ENCODE measurements around the gene GNPAT. TPM values are rescaled to one million over a fixed set of nuclear protein-coding genes. Genes with fewer than 3 reads are reported as not detected.

GNPAT gene
- total RNA-seq, 1 experiment from 2014 or later: 71.9 TPM

GRCh38 chr1:231219422-231220401 is 21.3 kb upstream of the GNPAT start:
- Histone ChIP-seq H3K9me3 (replicated peaks) (no peaks in the 10 kb centered on the region), H3K4me3 (no peak overlapping the region), H3K4me1 (replicated peaks) (no peaks in the 10 kb centered on the region), H3K27me3 (replicated peaks) (no peaks in the 10 kb centered on the region; the same call in 1 of the 2 replicates), H3K36me3 (peaks cover 17% of the 10 kb centered on the region), H3K27ac (no peak overlapping the region)
- no peak for DNase-seq (ENCODE audit: low read depth in 1 of 2, low spot score in 2 of 2)

GRCh38 chr1:231220801-231221200 is 20.2 kb upstream of the GNPAT start:
- no peak overlapping the region for H3K4me3 ChIP-seq
- no peaks in the 10 kb centered on the region for H3K9me3 ChIP-seq (replicated peaks)
- no peaks in the 10 kb centered on the region for H3K4me1 ChIP-seq (replicated peaks)
- H3K27me3 ChIP-seq (replicated peaks): no peaks in the 10 kb centered on the region; the same call in 1 of the 2 replicates
- peaks cover 27% of the 10 kb centered on the region for H3K36me3 ChIP-seq
- H3K27ac ChIP-seq: no peak overlapping the region
- no peak for DNase-seq (ENCODE audit: low read depth in 1 of 2, low spot score in 2 of 2)

DNA sequence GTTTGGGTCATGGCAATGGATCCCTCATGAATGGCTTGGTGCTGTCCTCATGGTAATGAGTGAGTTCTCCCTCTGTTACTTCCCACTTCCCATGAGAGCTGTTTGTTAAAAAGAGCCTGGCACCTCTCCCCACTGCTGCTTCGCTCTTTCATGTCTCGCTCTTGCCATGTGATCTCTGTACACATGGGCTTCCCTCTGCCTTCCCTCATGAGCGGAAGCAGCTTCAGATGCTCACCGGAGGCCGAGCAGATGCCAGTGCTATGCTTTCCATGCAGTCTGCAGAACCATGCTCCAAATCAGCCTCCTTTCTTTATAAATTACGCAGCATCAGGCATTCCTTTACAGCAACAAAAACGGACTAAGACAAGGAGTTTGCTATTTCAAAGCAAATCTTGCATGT is 14.9 kb upstream of the GNPAT start:
- no peak overlapping the region for H3K27ac ChIP-seq
- peaks cover 46% of the 10 kb centered on the region for H3K36me3 ChIP-seq
- no peaks in the 10 kb centered on the region for H3K4me1 ChIP-seq (replicated peaks)
- H3K4me3 ChIP-seq: no peak overlapping the region
- no peaks in the 10 kb centered on the region for H3K9me3 ChIP-seq (replicated peaks)
- no peaks in the 10 kb centered on the region for H3K27me3 ChIP-seq (replicated peaks)
- no peak for DNase-seq (ENCODE audit: low read depth in 1 of 2, low spot score in 2 of 2)

DNA sequence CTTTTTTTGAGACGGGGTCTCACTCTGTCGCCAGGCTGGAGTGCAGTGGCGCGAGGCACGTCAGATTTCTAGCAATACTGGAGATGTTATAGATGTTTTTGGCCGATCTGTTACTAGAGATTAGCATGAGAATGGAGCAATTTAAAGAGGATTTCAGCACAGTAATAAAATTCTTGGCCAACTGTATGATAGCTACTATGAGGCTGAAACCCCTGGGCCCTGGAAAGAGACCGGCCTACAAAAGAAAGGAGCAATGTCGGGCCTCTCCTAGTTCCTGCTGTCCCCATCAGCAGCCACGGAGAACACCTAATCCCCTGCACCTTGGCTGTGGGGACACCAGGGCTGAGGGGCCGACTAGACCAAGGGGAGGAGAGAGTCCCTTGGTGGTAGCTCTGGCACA is 9.5 kb upstream of the GNPAT start:
- Histone ChIP-seq H3K9me3 (replicated peaks) (no peaks in the 10 kb centered on the region), H3K27me3 (replicated peaks) (no peaks in the 10 kb centered on the region), H3K36me3 (peaks cover 21% of the 10 kb centered on the region), H3K27ac (no peak overlapping the region), H3K4me3 (no peak overlapping the region), H3K4me1 (replicated peaks) (no peaks in the 10 kb centered on the region)
- no peak for DNase-seq (ENCODE audit: low read depth in 1 of 2, low spot score in 2 of 2)

GRCh38 chr1:231232870-231233734 is 7.9 kb upstream of the GNPAT start:
- Histone ChIP-seq H3K4me1 (replicated peaks) (no peaks in the 10 kb centered on the region), H3K4me3 (no peak overlapping the region), H3K36me3 (peaks cover 19% of the 10 kb centered on the region), H3K27ac (no peak overlapping the region), H3K27me3 (replicated peaks) (no peaks in the 10 kb centered on the region), H3K9me3 (replicated peaks) (no peaks in the 10 kb centered on the region)
- no peak for DNase-seq (ENCODE audit: low read depth in 1 of 2, low spot score in 2 of 2)

GRCh38 chr1:231233735-231234417 is 7.1 kb upstream of the GNPAT start:
- H3K27me3 ChIP-seq (replicated peaks): no peaks in the 10 kb centered on the region
- DNase-seq (ENCODE audit: low read depth in 1 of 2, low spot score in 2 of 2): no peak
- H3K36me3 ChIP-seq: peaks cover 26% of the 10 kb centered on the region
- no peak overlapping the region for H3K27ac ChIP-seq
- no peaks in the 10 kb centered on the region for H3K9me3 ChIP-seq (replicated peaks)
- H3K4me1 ChIP-seq (replicated peaks): no peaks in the 10 kb centered on the region
- no peak overlapping the region for H3K4me3 ChIP-seq

GRCh38 chr1:231234506-231234905 is 6.5 kb upstream of the GNPAT start:
- H3K4me1 ChIP-seq (replicated peaks): no peaks in the 10 kb centered on the region
- H3K4me3 ChIP-seq: no peak overlapping the region
- H3K27me3 ChIP-seq (replicated peaks): no peaks in the 10 kb centered on the region
- H3K36me3 ChIP-seq: peaks cover 26% of the 10 kb centered on the region
- H3K27ac ChIP-seq: no peak overlapping the region
- no peak for DNase-seq (ENCODE audit: low read depth in 1 of 2, low spot score in 2 of 2)
- H3K9me3 ChIP-seq (replicated peaks): no peaks in the 10 kb centered on the region

- H3K4me1 ChIP-seq (replicated peaks): no peaks in the 10 kb centered on the region
- no peak for DNase-seq (ENCODE audit: low read depth in 1 of 2, low spot score in 2 of 2)
- H3K27me3 ChIP-seq (replicated peaks): no peaks in the 10 kb centered on the region
- H3K9me3 ChIP-seq (replicated peaks): no peaks in the 10 kb centered on the region
- H3K27ac ChIP-seq: no peak overlapping the region
- H3K4me3 ChIP-seq: no peak overlapping the region
- H3K36me3 ChIP-seq: peaks cover 27% of the 10 kb centered on the region
These were observed 5.3 kb upstream of the GNPAT start for GRCh38 chr1:231235526-231236207.

DNA sequence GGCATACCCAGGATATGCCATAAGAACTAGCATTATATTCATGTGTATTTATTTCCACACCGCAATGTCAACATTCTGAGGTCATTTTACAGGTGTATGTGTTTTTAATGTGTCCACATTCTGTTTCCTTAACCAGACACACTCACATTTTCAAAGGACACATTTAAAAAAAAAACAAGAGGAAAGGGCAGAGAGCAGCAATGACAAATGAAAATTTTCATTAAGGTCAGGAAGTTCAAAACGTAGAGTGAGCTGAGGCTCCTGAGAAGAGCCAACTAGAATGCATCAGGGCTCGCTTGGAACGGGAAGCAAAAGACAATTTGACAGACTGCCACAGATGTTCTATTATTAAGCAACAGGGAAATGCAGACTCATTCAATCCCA is 4.8 kb upstream of the GNPAT start:
- no peaks in the 10 kb centered on the region for H3K27me3 ChIP-seq (replicated peaks)
- no peak overlapping the region for H3K4me3 ChIP-seq
- peaks cover 30% of the 10 kb centered on the region for H3K36me3 ChIP-seq
- H3K27ac ChIP-seq: no peak overlapping the region
- no peak for DNase-seq (ENCODE audit: low read depth in 1 of 2, low spot score in 2 of 2)
- no peaks in the 10 kb centered on the region for H3K4me1 ChIP-seq (replicated peaks)
- no peaks in the 10 kb centered on the region for H3K9me3 ChIP-seq (replicated peaks)

DNA sequence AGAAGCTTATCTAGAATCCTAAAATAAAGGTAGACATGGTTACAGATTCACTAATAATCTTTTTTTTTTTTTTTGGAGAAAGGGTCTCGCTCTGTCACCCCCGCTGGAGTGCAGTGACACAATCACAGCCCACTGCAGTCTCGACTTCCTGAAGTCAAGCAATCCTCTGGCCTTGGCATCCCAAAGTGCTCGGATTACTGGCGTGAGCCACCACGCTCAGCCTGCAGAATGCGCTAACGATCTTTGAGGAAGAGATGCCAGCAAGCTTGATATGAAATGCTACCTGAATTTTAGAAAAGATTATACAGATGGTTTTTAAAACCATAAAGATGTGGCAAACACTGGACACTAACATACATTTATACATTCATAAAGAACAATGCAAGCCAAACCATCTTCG is 4.1 kb upstream of the GNPAT start:
- Histone ChIP-seq H3K36me3 (peaks cover 33% of the 10 kb centered on the region), H3K4me3 (no peak overlapping the region), H3K27me3 (replicated peaks) (no peaks in the 10 kb centered on the region), H3K27ac (no peak overlapping the region), H3K4me1 (replicated peaks) (no peaks in the 10 kb centered on the region), H3K9me3 (replicated peaks) (no peaks in the 10 kb centered on the region)
- no peak for DNase-seq (ENCODE audit: low read depth in 1 of 2, low spot score in 2 of 2)

- H3K4me1 ChIP-seq (replicated peaks): peaks cover 11% of the 10 kb centered on the region
- peaks cover 31% of the 10 kb centered on the region for H3K36me3 ChIP-seq
- no peak overlapping the region for H3K27ac ChIP-seq
- no peaks in the 10 kb centered on the region for H3K9me3 ChIP-seq (replicated peaks)
- DNase-seq (ENCODE audit: low read depth in 1 of 2, low spot score in 2 of 2): no peak
- H3K4me3 ChIP-seq: no peak overlapping the region
- H3K27me3 ChIP-seq (replicated peaks): no peaks in the 10 kb centered on the region
These were observed 2.7 kb upstream of the GNPAT start for GRCh38 chr1:231238298-231238697.

DNA sequence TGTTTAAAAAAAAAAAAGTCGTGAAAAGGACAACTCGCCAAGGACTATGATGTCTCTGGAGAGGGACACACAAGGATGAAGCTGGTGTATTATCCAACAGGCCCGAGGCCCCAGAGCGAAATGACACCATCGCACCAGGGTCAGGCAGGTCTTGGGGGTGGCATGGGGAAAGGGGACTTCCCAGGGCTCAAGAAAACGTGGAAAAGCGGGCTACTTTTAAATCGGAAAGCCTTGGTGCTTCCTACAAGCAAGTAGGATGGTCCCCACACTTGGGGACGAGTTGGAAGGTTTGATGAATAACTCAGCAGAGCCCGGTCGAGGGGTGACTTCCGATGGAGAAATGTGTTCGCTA is 505 bp upstream of the GNPAT start:
- Histone ChIP-seq H3K36me3 (peaks cover 25% of the 10 kb centered on the region), H3K4me3 (peak overlapping the region; percentile 75), H3K27ac (peak overlapping the region; percentile 58), H3K27me3 (replicated peaks) (no peaks in the 10 kb centered on the region), H3K4me1 (replicated peaks) (peaks cover 11% of the 10 kb centered on the region), H3K9me3 (replicated peaks) (no peaks in the 10 kb centered on the region)
- DNase-seq (ENCODE audit: low read depth in 1 of 2, low spot score in 2 of 2): no peak

DNA sequence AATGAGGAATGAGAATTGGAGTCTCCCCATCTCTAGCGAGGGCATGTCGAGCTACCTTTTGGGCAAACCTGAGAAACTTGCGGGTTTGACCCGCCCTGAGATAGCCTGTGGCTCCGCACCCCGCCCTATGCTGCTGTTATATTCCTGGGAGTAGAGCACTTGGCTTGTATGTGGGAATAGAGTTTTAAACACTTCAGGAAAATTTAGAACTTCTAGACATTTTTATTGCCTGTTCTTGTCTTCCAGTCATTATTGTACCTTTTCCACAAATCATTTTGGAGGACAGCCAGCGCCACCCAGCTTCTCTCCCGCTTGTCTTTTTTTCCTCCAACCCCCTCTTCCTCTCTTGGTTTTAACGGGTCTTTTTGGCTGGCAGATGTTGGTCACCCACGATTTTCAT is 738 bp downstream of the GNPAT start:
- Histone ChIP-seq H3K27ac (peak overlapping the region; percentile 58), H3K9me3 (replicated peaks) (no peaks in the 10 kb centered on the region), H3K4me1 (replicated peaks) (peaks cover 11% of the 10 kb centered on the region), H3K27me3 (replicated peaks) (no peaks in the 10 kb centered on the region), H3K4me3 (peak overlapping the region; percentile 75), H3K36me3 (peaks cover 25% of the 10 kb centered on the region)
- peak in 1 of 2 experiments; percentile 37 for DNase-seq (ENCODE audit: low read depth in 1 of 2, low spot score in 2 of 2)
